Lower leg skin (tissue), 3 donors: ENCODE results near the gene LGALS7.
"Not testable (repeated sequence)": the region's sequence is repeated elsewhere in the genome, so short reads cannot be mapped to it uniquely, and the experiment has no call there.

Experiments
- POLR2A ChIP-seq, 2 donors: fragments of 450-650 bp; IDR thresholded peaks; one replicate each; pipeline ENCODE4 v1.6.1; 2016 to 2017; ENCODE audit warnings: antibody characterized with exemption in 2 of 2, mild to moderate bottlenecking in 1 of 2, moderate library complexity in 1 of 2
- TF ChIP-seq, protein P1 (sequence below), 3 donors: fragments of 450-650 bp; IDR thresholded peaks; one replicate each; pipeline ENCODE4 v1.5.1; 2016; ENCODE audit warnings: antibody characterized with exemption in 3 of 3, mild to moderate bottlenecking in 3 of 3, moderate library complexity in 2 of 3

DNA sequence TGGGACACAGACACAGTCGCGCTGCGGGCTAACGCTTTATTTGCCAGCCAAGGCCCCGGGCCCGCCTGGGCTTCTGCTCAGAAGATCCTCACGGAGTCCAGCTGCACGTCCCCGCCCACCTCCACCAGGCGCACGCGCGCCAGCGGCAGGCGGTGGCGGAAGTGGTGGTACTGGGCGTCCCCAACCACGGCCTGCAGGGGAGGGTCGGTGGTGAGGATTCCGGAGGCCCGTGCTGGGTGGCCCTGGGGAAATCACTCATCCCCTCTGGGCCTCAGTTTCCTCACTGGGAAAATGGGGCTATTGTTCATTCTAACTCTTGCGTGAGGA, 2.4 kb downstream of the LGALS7 start:
- TF ChIP-seq, protein P1, sequence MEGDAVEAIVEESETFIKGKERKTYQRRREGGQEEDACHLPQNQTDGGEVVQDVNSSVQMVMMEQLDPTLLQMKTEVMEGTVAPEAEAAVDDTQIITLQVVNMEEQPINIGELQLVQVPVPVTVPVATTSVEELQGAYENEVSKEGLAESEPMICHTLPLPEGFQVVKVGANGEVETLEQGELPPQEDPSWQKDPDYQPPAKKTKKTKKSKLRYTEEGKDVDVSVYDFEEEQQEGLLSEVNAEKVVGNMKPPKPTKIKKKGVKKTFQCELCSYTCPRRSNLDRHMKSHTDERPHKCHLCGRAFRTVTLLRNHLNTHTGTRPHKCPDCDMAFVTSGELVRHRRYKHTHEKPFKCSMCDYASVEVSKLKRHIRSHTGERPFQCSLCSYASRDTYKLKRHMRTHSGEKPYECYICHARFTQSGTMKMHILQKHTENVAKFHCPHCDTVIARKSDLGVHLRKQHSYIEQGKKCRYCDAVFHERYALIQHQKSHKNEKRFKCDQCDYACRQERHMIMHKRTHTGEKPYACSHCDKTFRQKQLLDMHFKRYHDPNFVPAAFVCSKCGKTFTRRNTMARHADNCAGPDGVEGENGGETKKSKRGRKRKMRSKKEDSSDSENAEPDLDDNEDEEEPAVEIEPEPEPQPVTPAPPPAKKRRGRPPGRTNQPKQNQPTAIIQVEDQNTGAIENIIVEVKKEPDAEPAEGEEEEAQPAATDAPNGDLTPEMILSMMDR (IDR thresholded peaks at IDR 0.05): not testable (repeated sequence)
- TF ChIP-seq POLR2A (IDR thresholded peaks at IDR 0.05): not testable (repeated sequence)
